HepG2 (cell line): ENCODE data around the gene RIC3.

Source experiments
- SP1 ChIP-seq, 2 experiments: fragments of 450-650 bp in 1 of 2; sonication (generic) in 1 of 2; formaldehyde crosslinking in 1 of 2; IDR thresholded peaks; 2 replicates each; pipeline versions ENCODE4 v1.4.0 to v1.6.1; 2016 to 2020; ENCODE audit warnings: missing genetic modification reagents in 1 of 2
- TF ChIP-seq, protein P1 (sequence below): sonication (generic); formaldehyde crosslinking; IDR thresholded peaks from 2 replicates; pipeline ENCODE4 v1.8.0; 2022; ENCODE audit warnings: mild to moderate bottlenecking, missing genetic modification reagents, moderate library complexity
- TF ChIP-seq, protein P2 (sequence below): sonication (generic); formaldehyde crosslinking; IDR thresholded peaks from 2 replicates; pipeline ENCODE4 v1.9.0; 2021; ENCODE audit warnings: missing genetic modification reagents, mild to moderate bottlenecking, borderline replicate concordance
- TF ChIP-seq, protein P3 (sequence below): sonication (generic); formaldehyde crosslinking; IDR thresholded peaks from 2 replicates; pipeline ENCODE4 v1.5.0; 2020; ENCODE audit warnings: mild to moderate bottlenecking, missing genetic modification reagents, moderate library complexity

DNA sequence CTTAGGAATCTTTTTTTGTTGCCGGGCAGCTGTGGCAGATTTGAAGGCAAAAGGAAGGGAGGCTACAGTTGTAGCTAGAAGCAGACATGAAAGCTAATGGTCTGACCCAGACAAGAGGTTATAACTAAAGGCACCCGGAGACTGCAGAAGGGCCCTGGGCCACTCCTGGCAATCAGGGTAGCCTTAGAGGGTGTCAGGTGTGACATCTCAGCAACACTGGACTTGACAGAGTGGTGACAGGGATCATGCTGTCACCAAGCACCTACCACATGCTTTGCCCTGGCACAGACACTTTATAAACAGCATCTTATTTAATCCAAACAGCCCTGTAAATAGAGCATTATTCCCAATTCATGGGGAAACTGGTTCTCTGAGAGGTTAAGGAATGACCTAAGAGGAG, 62.1 kb downstream of the RIC3 start:
- TF ChIP-seq, protein P1, sequence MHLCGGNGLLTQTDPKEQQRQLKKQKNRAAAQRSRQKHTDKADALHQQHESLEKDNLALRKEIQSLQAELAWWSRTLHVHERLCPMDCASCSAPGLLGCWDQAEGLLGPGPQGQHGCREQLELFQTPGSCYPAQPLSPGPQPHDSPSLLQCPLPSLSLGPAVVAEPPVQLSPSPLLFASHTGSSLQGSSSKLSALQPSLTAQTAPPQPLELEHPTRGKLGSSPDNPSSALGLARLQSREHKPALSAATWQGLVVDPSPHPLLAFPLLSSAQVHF (CRISPR knock-in tag), result no peak
- no peak for TF ChIP-seq SP1 (IDR thresholded peaks at IDR 0.05)
- TF ChIP-seq SP1 (CRISPR knock-in tag; IDR thresholded peaks at IDR 0.05), result no peak
- TF ChIP-seq, protein P2, sequence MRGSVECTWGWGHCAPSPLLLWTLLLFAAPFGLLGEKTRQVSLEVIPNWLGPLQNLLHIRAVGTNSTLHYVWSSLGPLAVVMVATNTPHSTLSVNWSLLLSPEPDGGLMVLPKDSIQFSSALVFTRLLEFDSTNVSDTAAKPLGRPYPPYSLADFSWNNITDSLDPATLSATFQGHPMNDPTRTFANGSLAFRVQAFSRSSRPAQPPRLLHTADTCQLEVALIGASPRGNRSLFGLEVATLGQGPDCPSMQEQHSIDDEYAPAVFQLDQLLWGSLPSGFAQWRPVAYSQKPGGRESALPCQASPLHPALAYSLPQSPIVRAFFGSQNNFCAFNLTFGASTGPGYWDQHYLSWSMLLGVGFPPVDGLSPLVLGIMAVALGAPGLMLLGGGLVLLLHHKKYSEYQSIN, result no peak
- TF ChIP-seq, protein P3, sequence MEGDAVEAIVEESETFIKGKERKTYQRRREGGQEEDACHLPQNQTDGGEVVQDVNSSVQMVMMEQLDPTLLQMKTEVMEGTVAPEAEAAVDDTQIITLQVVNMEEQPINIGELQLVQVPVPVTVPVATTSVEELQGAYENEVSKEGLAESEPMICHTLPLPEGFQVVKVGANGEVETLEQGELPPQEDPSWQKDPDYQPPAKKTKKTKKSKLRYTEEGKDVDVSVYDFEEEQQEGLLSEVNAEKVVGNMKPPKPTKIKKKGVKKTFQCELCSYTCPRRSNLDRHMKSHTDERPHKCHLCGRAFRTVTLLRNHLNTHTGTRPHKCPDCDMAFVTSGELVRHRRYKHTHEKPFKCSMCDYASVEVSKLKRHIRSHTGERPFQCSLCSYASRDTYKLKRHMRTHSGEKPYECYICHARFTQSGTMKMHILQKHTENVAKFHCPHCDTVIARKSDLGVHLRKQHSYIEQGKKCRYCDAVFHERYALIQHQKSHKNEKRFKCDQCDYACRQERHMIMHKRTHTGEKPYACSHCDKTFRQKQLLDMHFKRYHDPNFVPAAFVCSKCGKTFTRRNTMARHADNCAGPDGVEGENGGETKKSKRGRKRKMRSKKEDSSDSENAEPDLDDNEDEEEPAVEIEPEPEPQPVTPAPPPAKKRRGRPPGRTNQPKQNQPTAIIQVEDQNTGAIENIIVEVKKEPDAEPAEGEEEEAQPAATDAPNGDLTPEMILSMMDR (CRISPR knock-in tag), result no peak
